22Rv1 (cell line): ENCODE results near the gene PPT2.

Experiments used
- CTCF ChIP-seq: fragments of 450-650 bp; IDR thresholded peaks from 2 replicates; pipeline ENCODE4 v1.5.1; 2017; ENCODE audit warnings: mild to moderate bottlenecking
- ZFX ChIP-seq: fragments of 450-650 bp; IDR thresholded peaks from 2 replicates; pipeline ENCODE4 v1.6.1; 2017; ENCODE audit warnings: antibody characterized with exemption, borderline replicate concordance

DNA sequence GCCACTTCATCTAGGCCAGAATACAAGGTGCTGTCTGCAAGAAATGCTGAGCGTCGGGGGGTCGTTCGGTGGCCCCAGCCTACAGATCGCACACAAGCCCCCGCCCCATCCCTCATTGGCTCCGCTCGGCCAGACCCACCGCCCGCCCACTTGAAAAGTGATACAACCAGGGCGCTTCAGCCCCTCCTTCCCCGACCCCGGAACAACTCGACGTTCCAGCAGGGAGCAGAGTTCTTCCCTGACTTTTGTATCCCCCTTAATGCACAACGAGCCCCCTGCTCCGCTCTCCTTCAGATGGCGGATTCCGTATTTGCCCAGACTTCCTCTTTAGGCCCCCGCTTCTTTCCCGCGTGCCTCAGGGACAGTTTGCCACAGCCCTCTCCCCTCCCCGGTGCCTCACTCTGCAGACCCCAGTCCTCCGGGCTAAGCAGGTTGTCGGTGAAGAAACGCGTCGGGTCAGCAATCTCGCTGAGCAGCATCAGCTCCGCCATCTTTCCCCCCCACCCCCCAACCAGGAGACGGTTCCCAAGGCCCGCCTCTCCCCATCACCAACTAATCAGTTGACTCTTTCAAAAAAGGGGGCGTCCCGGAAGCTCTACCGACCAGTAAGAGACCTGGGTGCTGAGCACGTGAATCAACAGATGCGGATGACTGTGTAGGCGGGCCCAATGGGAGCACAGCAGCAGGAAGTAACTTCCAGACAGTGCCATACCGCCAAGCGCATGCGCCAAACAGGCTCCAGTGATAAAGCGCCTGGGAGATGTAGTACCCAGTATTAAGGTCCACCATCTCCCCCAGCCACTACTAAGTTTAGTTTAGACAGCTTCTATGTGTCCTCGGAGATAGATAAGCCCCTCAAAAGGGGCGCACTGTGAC is 26.0 kb upstream of the PPT2 start, which contains the start of gene ATF6B:
- TF ChIP-seq ZFX: no peak
- TF ChIP-seq CTCF: no peak
